SJCRH30 (cell line): ENCODE data around the gene APOBEC3C. TPM values are rescaled to one million over a fixed set of nuclear protein-coding genes. Genes with fewer than 3 reads are reported as not detected.
A peak's percentile ranks its signal among the peaks of the same experiment; 100 is the strongest.

Experiments used
- DNase-seq, 2 experiments: peaks; one replicate each; pipeline ENCODE4 v3.0.0-alpha.2; 2015 to 2020
- H3K27ac ChIP-seq: fragments of 250-450 bp; sonication (Bioruptor Pico); 2 replicates; pipeline ENCODE4 v1.5.1; 2020; ENCODE audit warnings: mild to moderate bottlenecking, moderate library complexity
- H3K27me3 ChIP-seq: fragments of 250-450 bp; sonication (Bioruptor Pico); 2 replicates; pipeline ENCODE4 v1.5.1; 2020; ENCODE audit warnings: mild to moderate bottlenecking, moderate library complexity
- H3K36me3 ChIP-seq: fragments of 250-450 bp; sonication (Bioruptor Pico); 2 replicates; pipeline ENCODE4 v1.5.1; 2020; ENCODE audit warnings: mild to moderate bottlenecking, moderate library complexity
- H3K4me1 ChIP-seq: fragments of 250-450 bp; sonication (Bioruptor Pico); 2 replicates; pipeline ENCODE4 v1.5.1; 2020; ENCODE audit warnings: mild to moderate bottlenecking, moderate library complexity
- H3K4me3 ChIP-seq: fragments of 250-450 bp; sonication (Bioruptor Pico); 2 replicates; pipeline ENCODE4 v1.5.1; 2020; ENCODE audit warnings: mild to moderate bottlenecking, moderate library complexity
- H3K9me3 ChIP-seq: fragments of 250-450 bp; sonication (Bioruptor Pico); replicated peaks from 2 replicates; pipeline ENCODE4 v1.5.1; 2020; ENCODE audit warnings: mild to moderate bottlenecking, moderate library complexity
- total RNA-seq: library from RNA; depleted of rRNA; stranded (reverse); fragments of >200 nt; shearing (Covaris generic); gene quantifications from 2 replicates; pipeline ENCODE4 v1.2.3, GENCODE V29; 2014; rRNA removed

Gene APOBEC3C
- total RNA-seq = 2.3 and 2.6 TPM in 2 replicates

GRCh38 chr22:39013942-39014722 lies at the start of gene APOBEC3C:
TSS of gene APOBEC3C (plus strand) at chr22:39014257. CDS start at chr22:39014363, 106 bp downstream.
- H3K27ac ChIP-seq = no peak within 1 kb of the TSS
- no peaks in the 10 kb centered on the region for H3K4me1 ChIP-seq
- DNase-seq = peak; percentile 60 to 69
- peak within 1 kb of the TSS; percentile 51 for H3K4me3 ChIP-seq
- no peaks in the 10 kb centered on the region for H3K36me3 ChIP-seq
- H3K27me3 ChIP-seq = no peaks in the 10 kb centered on the region
- H3K9me3 ChIP-seq = no peaks in the 10 kb centered on the region

- Histone ChIP-seq H3K9me3 (no peaks in the 10 kb centered on the region), H3K27me3 (peaks cover 10% of the 10 kb centered on the region), H3K27ac (no peak overlapping the region), H3K36me3 (no peaks in the 10 kb centered on the region), H3K4me1 (no peaks in the 10 kb centered on the region), H3K4me3 (no peak overlapping the region)
- no peak for DNase-seq
Observed at GRCh38 chr22:38964306-38964705, 49.8 kb upstream of the APOBEC3C start.

- H3K27ac ChIP-seq = no peak overlapping the region
- no peaks in the 10 kb centered on the region for H3K4me1 ChIP-seq
- no peaks in the 10 kb centered on the region for H3K9me3 ChIP-seq
- H3K4me3 ChIP-seq = no peak overlapping the region
- H3K36me3 ChIP-seq = no peaks in the 10 kb centered on the region
- H3K27me3 ChIP-seq = peaks cover 10% of the 10 kb centered on the region
- no peak for DNase-seq
Observed at GRCh38 chr22:38964989-38965388, 49.1 kb upstream of the APOBEC3C start.

GRCh38 chr22:38965614-38966379 lies 48.3 kb upstream of the APOBEC3C start:
- Histone ChIP-seq H3K27me3 (peaks cover 10% of the 10 kb centered on the region), H3K27ac (no peak overlapping the region), H3K9me3 (no peaks in the 10 kb centered on the region), H3K36me3 (no peaks in the 10 kb centered on the region), H3K4me3 (no peak overlapping the region), H3K4me1 (no peaks in the 10 kb centered on the region)
- no peak for DNase-seq

GRCh38 chr22:38966380-38966702 lies 47.7 kb upstream of the APOBEC3C start:
- Histone ChIP-seq H3K4me3 (no peak overlapping the region), H3K27me3 (peaks cover 10% of the 10 kb centered on the region), H3K27ac (no peak overlapping the region), H3K9me3 (no peaks in the 10 kb centered on the region), H3K36me3 (no peaks in the 10 kb centered on the region), H3K4me1 (no peaks in the 10 kb centered on the region)
- DNase-seq = no peak

- Histone ChIP-seq H3K9me3 (no peaks in the 10 kb centered on the region), H3K4me3 (no peak overlapping the region), H3K27me3 (peaks cover 10% of the 10 kb centered on the region), H3K36me3 (no peaks in the 10 kb centered on the region), H3K27ac (no peak overlapping the region), H3K4me1 (no peaks in the 10 kb centered on the region)
- DNase-seq = no peak
Observed at GRCh38 chr22:38966942-38967341, 47.1 kb upstream of the APOBEC3C start.

- H3K4me1 ChIP-seq = no peaks in the 10 kb centered on the region
- peaks cover 10% of the 10 kb centered on the region for H3K27me3 ChIP-seq
- no peak for DNase-seq
- H3K9me3 ChIP-seq = no peaks in the 10 kb centered on the region
- no peak overlapping the region for H3K27ac ChIP-seq
- H3K4me3 ChIP-seq = no peak overlapping the region
- no peaks in the 10 kb centered on the region for H3K36me3 ChIP-seq
Observed at GRCh38 chr22:38967451-38968450, 46.3 kb upstream of the APOBEC3C start.

GRCh38 chr22:38968801-38969200 lies 45.3 kb upstream of the APOBEC3C start:
- no peaks in the 10 kb centered on the region for H3K36me3 ChIP-seq
- DNase-seq = no peak
- no peaks in the 10 kb centered on the region for H3K9me3 ChIP-seq
- no peak overlapping the region for H3K27ac ChIP-seq
- no peak overlapping the region for H3K4me3 ChIP-seq
- no peaks in the 10 kb centered on the region for H3K4me1 ChIP-seq
- peaks cover 9% of the 10 kb centered on the region for H3K27me3 ChIP-seq

GRCh38 chr22:38970551-38970950 lies 43.5 kb upstream of the APOBEC3C start:
- no peaks in the 10 kb centered on the region for H3K9me3 ChIP-seq
- H3K4me3 ChIP-seq = no peak overlapping the region
- no peak for DNase-seq
- no peak overlapping the region for H3K27ac ChIP-seq
- no peaks in the 10 kb centered on the region; the same call in 1 of the 2 replicates for H3K27me3 ChIP-seq
- no peaks in the 10 kb centered on the region for H3K4me1 ChIP-seq
- no peaks in the 10 kb centered on the region for H3K36me3 ChIP-seq

- H3K36me3 ChIP-seq = no peaks in the 10 kb centered on the region
- DNase-seq = no peak
- H3K4me1 ChIP-seq = no peaks in the 10 kb centered on the region
- no peaks in the 10 kb centered on the region; the same call in 1 of the 2 replicates for H3K27me3 ChIP-seq
- H3K27ac ChIP-seq = no peak overlapping the region
- no peak overlapping the region for H3K4me3 ChIP-seq
- no peaks in the 10 kb centered on the region for H3K9me3 ChIP-seq
Observed at GRCh38 chr22:38971202-38971601, 42.9 kb upstream of the APOBEC3C start.

GRCh38 chr22:38971791-38972190 lies 42.3 kb upstream of the APOBEC3C start:
- H3K9me3 ChIP-seq = no peaks in the 10 kb centered on the region
- H3K27me3 ChIP-seq = no peaks in the 10 kb centered on the region
- H3K27ac ChIP-seq = no peak overlapping the region
- no peak overlapping the region for H3K4me3 ChIP-seq
- no peaks in the 10 kb centered on the region for H3K4me1 ChIP-seq
- no peak for DNase-seq
- H3K36me3 ChIP-seq = no peaks in the 10 kb centered on the region

- Histone ChIP-seq H3K36me3 (no peaks in the 10 kb centered on the region), H3K27me3 (no peaks in the 10 kb centered on the region), H3K4me3 (no peak overlapping the region), H3K9me3 (no peaks in the 10 kb centered on the region), H3K4me1 (no peaks in the 10 kb centered on the region), H3K27ac (no peak overlapping the region)
- DNase-seq = no peak
Observed at GRCh38 chr22:38972558-38972957, 41.5 kb upstream of the APOBEC3C start.

GRCh38 chr22:38973289-38974169 lies 40.5 kb upstream of the APOBEC3C start:
- Histone ChIP-seq H3K36me3 (no peaks in the 10 kb centered on the region), H3K4me3 (no peak overlapping the region), H3K4me1 (no peaks in the 10 kb centered on the region), H3K27me3 (no peaks in the 10 kb centered on the region), H3K27ac (no peak overlapping the region), H3K9me3 (no peaks in the 10 kb centered on the region)
- peak; percentile 19 to 46 for DNase-seq
